Neural crest cell (in vitro differentiated cells): ENCODE measurements around the gene PRKCA. TPM values are rescaled to one million over a fixed set of nuclear protein-coding genes. Genes with fewer than 3 reads are reported as not detected.
"Not testable (repeated sequence)": the region's sequence is repeated elsewhere in the genome, so short reads cannot be mapped to it uniquely, and the experiment has no call there.

Experiments
- DNase-seq: peaks from one replicate; pipeline ENCODE4 v3.0.0; 2021; ENCODE audit warnings: low read depth, mixed read lengths, low spot score
- H3K27ac Mint-ChIP-seq: one replicate; pipeline ENCODE4 v1.8.0; 2021; ENCODE audit warnings: mild to moderate bottlenecking, mixed read lengths; ENCODE audit not compliant: unreplicated experiment
- H3K27me3 Mint-ChIP-seq: 2 replicates; pipeline ENCODE4 v1.8.0; 2021; ENCODE audit warnings: low read depth, mild to moderate bottlenecking, mixed read lengths
- H3K36me3 Mint-ChIP-seq: 2 replicates; pipeline ENCODE4 v1.8.0; 2021; ENCODE audit warnings: low read depth, mild to moderate bottlenecking, mixed read lengths
- H3K4me1 Mint-ChIP-seq: 2 replicates; pipeline ENCODE4 v1.8.0; 2021; ENCODE audit warnings: mixed read lengths
- H3K4me3 Mint-ChIP-seq: one replicate; pipeline ENCODE4 v1.8.0; 2021; ENCODE audit warnings: mild to moderate bottlenecking, mixed read lengths
- H3K9me3 Mint-ChIP-seq: 2 replicates; pipeline ENCODE4 v1.8.0; 2021; ENCODE audit warnings: mixed read lengths
- total RNA-seq: library from RNA; stranded (reverse); gene quantifications from 2 replicates; pipeline ENCODE4 v1.2.1, GENCODE V29; 2021
- TF ChIP-seq, protein P1 (sequence below): fragments of 200-600 bp; sonication (generic); conservative IDR thresholded peaks from 2 replicates; pipeline ENCODE4 v1.5.0; 2021; ENCODE audit warnings: antibody characterized with exemption, mild to moderate bottlenecking

PRKCA gene
- total RNA-seq, 1 donor from 2014 or later: 22.7 TPM

DNA sequence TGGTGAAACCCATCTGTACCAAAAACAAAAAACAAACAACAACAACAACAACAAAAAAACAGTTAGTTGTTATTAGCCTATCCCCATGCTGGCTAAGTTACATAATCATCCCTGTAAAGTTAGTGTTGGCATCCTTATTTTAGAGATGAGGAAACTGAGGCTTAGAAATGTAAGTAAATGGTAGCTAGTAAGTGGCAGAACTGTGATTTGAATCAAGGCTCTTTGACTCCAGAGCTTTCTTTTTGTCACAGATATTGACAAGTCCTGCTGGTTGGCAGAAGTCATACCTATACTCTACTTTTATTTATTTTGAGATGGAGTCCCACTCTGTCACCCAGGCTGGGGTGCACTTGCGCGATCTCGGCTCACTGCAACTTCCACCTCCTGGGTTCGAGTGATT, 42.1 kb downstream of the PRKCA start:
- Mint-ChIP-seq H3K4me3 (no peak overlapping the region), H3K36me3 (no peaks in the 10 kb centered on the region), H3K27ac (peak overlapping the region; percentile 19), H3K4me1 (peaks cover 23% of the 10 kb centered on the region), H3K9me3 (no peaks in the 10 kb centered on the region), H3K27me3 (no peaks in the 10 kb centered on the region)
- DNase-seq: no peak
- TF ChIP-seq, protein P1, sequence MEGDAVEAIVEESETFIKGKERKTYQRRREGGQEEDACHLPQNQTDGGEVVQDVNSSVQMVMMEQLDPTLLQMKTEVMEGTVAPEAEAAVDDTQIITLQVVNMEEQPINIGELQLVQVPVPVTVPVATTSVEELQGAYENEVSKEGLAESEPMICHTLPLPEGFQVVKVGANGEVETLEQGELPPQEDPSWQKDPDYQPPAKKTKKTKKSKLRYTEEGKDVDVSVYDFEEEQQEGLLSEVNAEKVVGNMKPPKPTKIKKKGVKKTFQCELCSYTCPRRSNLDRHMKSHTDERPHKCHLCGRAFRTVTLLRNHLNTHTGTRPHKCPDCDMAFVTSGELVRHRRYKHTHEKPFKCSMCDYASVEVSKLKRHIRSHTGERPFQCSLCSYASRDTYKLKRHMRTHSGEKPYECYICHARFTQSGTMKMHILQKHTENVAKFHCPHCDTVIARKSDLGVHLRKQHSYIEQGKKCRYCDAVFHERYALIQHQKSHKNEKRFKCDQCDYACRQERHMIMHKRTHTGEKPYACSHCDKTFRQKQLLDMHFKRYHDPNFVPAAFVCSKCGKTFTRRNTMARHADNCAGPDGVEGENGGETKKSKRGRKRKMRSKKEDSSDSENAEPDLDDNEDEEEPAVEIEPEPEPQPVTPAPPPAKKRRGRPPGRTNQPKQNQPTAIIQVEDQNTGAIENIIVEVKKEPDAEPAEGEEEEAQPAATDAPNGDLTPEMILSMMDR: no peak

DNA sequence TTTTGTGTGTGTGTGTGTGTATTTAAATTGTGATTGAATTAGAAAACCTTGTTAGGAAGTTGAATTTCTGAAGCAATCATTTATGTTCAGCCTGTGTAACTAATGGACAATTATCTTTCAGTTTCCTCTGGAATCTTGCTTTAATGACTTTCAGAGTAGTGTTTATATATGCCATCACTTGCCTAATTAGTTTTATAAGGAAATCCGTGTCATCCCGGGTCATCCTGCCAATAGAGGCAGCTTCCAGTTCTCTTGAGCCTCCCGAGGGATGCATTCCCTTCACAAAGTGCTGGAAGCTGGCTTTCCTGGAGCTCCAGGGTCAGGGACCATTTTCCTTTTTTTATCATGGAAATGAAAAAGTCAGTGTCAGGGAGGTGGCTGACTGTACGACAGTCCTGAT, 42.9 kb downstream of the PRKCA start:
- H3K4me3 Mint-ChIP-seq: no peak overlapping the region
- DNase-seq: no peak
- no peaks in the 10 kb centered on the region for H3K27me3 Mint-ChIP-seq
- no peaks in the 10 kb centered on the region for H3K9me3 Mint-ChIP-seq
- H3K36me3 Mint-ChIP-seq: no peaks in the 10 kb centered on the region
- no peak overlapping the region for H3K27ac Mint-ChIP-seq
- TF ChIP-seq, protein P1: no peak
- peaks cover 23% of the 10 kb centered on the region for H3K4me1 Mint-ChIP-seq

- not testable (repeated sequence) for H3K9me3 Mint-ChIP-seq, H3K27ac Mint-ChIP-seq
- peaks cover 23% of the 10 kb centered on the region for H3K4me1 Mint-ChIP-seq
Measured at GRCh38 chr17:66345949-66346638, 43.7 kb downstream of the PRKCA start.

DNA sequence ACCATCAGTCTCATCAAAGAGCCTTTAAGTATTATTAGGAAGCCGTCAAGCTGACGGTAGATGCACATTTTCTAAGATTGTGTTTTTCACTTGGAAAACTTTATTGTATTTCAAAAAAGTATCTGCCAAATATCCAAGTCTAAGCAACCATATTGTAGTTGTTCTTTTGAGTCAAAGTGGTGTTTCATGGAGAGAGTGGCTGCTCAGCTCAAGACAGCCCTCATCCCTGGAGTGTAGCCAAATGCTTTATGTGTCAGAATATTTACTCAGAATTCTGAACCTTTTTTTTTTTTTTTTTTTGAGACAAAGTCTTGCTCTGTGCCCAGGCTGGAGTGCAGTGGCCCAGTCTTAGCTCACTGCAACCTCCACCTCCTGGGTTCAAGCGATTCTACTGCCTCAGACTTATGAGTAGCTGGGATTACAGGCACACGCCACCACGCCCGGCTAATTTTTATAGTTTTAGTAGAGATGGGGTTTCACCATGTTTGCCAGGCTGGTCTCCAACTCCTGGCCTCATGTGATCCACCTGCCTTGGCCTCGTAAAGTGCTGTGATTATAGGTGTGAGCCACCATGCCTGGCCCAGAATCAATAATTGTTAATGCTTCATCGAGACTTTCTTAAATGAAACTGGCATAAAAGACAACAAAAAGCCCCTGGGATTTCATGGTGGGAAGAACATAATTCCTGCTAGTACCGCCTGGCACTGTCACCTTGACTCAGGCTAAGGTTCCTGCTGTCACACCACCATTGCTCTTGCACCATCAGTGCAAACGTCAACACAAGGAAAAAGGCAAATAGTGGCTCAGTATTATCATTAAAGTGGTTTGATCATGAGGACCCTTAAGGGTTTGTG, 45.5 kb downstream of the PRKCA start:
- H3K27me3 Mint-ChIP-seq: no peaks in the 10 kb centered on the region
- TF ChIP-seq, protein P1: no peak
- peaks cover 23% of the 10 kb centered on the region for H3K4me1 Mint-ChIP-seq
- H3K36me3 Mint-ChIP-seq: no peaks in the 10 kb centered on the region
- no peak overlapping the region for H3K27ac Mint-ChIP-seq
- DNase-seq: no peak
- H3K4me3 Mint-ChIP-seq: no peak overlapping the region
- H3K9me3 Mint-ChIP-seq: no peaks in the 10 kb centered on the region

More at GRCh38 chr17:66345949-66346638, 43.7 kb downstream of the PRKCA start:
- H3K27me3 Mint-ChIP-seq, H3K4me3 Mint-ChIP-seq, H3K36me3 Mint-ChIP-seq, DNase-seq: not testable (repeated sequence)

GRCh38 chr17:66348584-66349165, 46.3 kb downstream of the PRKCA start:
- Mint-ChIP-seq H3K4me3 (no peak overlapping the region), H3K36me3 (no peaks in the 10 kb centered on the region), H3K27ac (no peak overlapping the region), H3K4me1 (peaks cover 23% of the 10 kb centered on the region), H3K27me3 (no peaks in the 10 kb centered on the region), H3K9me3 (no peaks in the 10 kb centered on the region)
- TF ChIP-seq, protein P1: no peak
- no peak for DNase-seq
